GM19438 (cell line): ENCODE measurements around the gene CLIC2.
"Not testable (repeated sequence)": the region's sequence is repeated elsewhere in the genome, so short reads cannot be mapped to it uniquely, and the experiment has no call there.

Experiments used
- ATAC-seq: cut with Tn5 transposase; IDR thresholded peaks from one replicate; pipeline ENCODE4 v1.9.1; 2021; ENCODE audit warnings: low read depth; ENCODE audit not compliant: unreplicated experiment

The CLIC2 gene

DNA sequence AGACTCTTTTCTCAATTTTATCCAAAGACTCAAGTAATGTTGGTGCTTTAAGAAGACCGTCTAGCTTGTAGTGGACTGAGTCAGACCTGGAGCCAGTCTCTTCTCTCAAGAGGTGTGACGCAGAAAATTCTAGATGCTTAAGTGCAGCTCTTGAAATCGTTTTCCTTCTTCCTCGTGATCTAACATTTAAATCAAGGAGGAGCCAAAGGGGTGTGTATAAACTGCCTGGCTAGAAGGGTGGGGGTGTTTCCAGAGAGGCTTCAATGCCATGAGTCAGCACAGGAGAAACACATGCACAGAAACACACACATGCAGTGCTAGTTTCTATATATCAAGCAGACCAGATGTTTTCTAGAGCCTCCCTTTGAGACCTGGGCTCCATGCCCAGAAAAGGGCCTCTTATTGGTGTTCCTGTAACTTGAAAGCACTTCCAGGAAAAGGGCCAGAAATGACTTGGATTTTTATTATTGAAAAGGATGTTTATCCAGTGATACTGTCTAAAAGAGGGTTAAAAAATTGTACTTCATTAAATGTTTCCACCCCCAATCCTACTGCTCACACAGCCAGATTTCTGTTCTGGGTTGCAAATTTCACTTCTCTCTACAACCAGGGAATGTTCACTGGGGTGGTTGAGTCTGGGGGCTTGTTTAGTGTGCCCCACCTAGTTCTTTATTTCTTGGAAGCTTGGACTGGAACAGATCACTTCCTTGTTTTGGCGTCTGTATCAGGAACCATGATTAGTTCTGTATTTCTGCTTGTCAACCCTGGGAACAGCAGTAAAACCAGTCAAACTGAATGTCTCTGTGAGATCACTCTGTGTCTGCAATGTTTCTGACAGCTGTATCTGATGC, at the start of gene CLIC2:
Gene CLIC2 (minus strand): TSS at position 129 of the 851 bp plus-strand sequence. CDS start 187 bp downstream, outside the sequence.
- no peak for ATAC-seq

DNA sequence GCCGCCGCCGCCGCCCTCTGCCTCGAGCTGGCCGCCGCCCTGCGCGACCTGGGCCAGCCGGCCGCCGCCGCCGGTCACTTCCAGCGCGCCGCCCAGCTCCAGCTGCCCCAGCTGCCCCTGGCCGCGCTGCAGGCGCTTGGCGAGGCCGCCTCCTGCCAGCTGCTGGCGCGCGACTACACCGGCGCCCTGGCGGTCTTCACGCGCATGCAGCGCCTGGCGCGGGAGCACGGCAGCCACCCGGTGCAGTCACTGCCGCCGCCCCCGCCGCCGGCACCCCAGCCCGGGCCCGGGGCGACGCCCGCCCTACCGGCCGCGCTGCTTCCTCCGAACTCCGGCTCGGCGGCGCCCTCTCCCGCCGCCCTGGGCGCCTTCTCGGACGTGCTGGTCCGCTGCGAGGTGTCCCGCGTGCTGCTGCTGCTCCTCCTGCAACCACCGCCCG, 48.1 kb upstream of the CLIC2 start:
- ATAC-seq, result peak; percentile 50

DNA sequence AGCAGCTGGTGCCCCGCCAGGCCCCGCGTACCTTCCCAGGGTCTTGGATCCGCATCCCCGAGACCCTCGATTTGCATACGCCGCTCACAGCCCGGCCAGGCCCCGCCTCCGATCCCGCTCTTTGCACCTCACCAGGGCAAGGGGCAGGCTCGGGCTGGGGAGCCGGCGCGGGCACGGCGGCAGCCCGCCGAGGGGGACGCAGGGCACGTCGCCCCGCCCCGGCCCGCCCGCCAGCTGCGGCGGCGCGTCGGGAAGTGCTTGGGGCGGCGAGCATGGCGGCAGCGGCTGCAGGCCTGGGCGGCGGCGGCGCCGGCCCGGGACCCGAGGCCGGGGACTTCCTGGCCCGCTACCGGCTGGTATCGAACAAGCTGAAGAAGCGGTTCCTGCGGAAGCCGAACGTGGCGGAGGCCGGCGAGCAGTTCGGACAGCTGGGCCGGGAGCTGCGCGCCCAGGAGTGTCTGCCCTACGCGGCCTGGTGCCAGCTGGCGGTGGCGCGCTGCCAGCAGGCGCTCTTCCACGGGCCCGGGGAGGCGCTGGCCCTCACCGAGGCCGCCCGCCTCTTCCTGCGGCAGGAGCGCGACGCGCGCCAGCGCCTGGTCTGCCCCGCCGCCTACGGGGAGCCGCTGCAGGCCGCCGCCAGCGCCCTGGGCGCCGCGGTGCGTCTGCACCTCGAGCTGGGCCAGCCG, 47.6 kb upstream of the CLIC2 start, which contains the start of gene F8A2:
Gene F8A2 (plus strand): TSS at position 253 of the 686 bp plus-strand sequence. CDS start 20 bp downstream, at position 273.
- ATAC-seq, result peak; percentile 74

DNA sequence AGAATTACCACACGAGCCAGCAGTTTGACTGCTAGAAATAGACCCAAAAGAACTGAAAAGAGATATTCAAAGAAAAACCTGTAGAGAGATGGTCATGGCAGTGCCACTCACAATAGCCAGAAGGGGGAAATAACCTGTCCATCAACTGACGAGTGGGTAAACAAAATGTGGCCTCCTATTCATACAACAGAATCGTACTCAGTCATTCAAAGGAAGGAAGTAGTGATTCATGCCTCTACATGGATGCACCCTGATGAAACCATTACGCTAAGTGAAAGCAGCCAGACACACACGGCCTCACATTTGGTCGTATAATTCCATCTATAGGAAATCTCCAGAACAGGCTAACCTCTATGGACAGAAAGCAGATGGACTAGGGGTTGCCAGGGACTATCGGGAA, 45.4 kb upstream of the CLIC2 start:
- not testable (repeated sequence) for ATAC-seq

DNA sequence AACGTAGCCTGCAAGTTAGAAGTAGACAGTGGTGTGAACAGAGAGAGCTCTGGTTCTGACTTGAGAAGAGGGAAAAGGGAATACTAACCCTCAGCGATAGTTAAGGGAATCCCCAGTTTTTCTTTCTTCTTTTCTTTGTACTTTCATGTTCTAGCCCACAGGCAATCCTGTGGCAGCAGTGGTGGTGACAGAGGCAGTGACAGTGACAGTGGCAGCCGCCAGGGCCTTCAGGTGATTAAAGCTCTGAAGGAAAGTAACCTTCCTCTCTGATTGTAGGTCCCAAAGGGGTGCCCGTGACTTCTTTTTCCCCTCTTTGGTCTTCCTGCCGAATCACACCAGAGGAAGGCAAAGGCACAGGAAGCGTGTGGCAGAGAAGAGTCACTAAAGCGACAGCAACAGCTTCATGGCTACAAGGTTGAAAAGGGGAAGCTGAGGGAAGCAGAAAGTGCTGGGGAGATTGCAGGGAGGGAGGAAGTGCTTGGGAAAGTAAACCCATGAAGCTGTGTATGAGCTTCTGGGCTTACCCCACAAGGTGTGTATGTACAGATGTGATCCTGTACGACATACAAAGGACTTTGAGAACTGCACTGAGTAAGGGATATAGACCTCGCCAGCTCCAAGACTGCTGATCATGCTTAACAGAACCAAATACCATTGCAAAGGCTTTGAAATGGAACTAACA, 39.5 kb upstream of the CLIC2 start:
- ATAC-seq, result peak; percentile 63

DNA sequence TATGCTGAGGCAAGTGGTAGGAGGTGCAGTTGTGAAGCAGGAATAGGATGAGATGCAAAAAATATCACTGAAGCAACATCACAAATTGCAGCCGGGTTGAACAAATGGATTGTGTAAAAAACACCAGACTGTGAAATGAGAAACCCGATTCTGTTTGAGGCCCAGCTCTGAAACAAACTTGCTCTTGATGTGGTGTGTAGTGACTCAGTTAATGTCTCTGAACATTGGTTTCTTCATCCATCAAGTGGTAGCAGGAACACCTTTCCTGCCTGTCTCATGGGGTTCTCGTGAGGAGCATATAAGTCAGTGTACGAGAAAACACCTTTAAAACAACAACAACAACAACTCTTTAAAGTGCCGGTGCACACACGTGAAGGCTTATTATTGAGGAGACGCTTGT, 29.3 kb upstream of the CLIC2 start:
- ATAC-seq, result not testable (repeated sequence)

DNA sequence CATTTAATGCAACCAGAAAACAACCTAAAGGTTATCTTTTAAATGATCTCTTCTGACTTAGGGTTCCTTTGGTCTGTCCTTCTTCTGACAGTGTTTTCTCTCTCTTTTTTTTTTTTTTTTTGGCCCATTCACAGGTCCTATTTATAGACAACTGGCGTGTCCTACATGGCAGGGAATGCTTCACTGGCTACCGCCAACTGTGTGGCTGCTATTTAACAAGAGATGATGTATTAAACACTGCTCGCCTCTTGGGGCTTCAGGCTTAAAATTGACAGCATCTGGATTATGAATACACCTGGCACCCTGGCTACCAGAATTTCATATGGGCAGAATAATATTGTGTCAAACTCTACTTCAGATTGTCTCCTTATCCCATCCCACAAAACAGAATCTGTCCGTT, 15.0 kb upstream of the CLIC2 start:
- not testable (repeated sequence) for ATAC-seq

- ATAC-seq, result not testable (repeated sequence)
Observed at GRCh38 chrX:155345689-155346088, 11.3 kb upstream of the CLIC2 start.

DNA sequence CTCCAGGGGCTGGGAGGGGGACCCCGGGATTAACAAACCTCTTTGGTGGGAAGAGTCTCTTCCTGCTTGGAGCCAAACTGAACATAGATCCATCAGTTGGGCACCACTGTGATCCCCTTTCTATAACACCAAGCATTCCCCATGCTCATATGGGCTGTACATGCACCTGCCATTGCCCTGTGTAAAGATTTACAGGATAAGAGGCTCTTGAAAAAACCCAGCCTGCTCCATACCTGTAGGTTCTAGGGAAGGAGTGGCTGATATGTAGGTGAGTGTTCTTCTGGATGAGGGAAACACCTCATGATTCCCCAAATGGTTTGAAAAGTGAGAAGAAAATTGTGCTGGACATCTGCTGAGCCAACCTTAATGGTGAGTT, 911 bp upstream of the CLIC2 start:
- ATAC-seq, result not testable (repeated sequence)

DNA sequence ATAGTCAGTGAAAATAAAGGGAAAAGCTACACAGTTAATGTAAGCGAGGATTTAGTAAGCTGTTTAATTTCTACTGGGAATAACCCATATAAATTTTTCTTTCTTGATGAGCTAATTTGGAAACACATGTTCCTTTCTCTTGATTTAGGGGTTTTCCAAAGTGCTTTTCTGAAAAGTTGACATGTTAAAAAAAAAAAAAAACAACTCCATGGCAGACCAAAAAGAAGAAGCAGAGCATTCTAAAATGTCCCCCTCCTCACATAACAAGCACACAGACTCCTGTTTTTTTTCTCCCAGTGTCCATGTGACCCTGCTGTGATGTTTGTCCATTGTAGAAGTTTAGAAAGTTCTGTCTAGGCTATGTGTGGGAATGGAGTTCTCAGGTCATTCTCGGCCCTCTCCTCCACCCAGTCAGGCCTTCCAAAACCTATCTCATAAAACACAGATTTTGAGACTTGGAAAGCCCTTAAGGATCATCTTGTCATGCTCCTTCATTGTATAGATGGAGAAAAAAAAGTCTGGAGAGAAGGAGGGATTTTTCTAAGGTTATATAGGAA, 792 bp downstream of the CLIC2 start:
- ATAC-seq, result no peak

- ATAC-seq, result no peak
Observed at GRCh38 chrX:155330992-155331391, 3.4 kb downstream of the CLIC2 start.

DNA sequence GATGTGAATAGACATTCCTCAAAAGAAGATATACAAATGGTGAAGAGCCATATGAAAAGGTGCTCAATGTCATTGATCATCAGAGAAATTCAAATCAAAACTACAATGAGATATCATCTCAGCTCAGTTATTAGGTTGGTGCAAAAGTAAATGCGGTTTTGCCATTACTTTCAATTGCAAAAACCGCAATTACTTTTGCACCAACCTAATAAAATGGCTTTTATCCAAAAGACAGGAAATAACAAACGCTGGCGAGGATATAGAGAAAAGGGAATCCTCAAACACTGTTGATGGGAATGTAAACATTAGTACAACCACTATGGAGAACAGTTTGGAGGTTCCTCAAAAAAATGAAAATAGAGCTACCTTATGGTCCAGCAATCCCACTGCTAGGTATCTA, 5.1 kb downstream of the CLIC2 start:
- ATAC-seq, result no peak

- ATAC-seq, result no peak
Observed at GRCh38 chrX:155326610-155327009, 7.8 kb downstream of the CLIC2 start.

GRCh38 chrX:155314260-155314659, 20.2 kb downstream of the CLIC2 start:
- no peak for ATAC-seq

- no peak for ATAC-seq
Observed at GRCh38 chrX:155313766-155314165, 20.6 kb downstream of the CLIC2 start.

DNA sequence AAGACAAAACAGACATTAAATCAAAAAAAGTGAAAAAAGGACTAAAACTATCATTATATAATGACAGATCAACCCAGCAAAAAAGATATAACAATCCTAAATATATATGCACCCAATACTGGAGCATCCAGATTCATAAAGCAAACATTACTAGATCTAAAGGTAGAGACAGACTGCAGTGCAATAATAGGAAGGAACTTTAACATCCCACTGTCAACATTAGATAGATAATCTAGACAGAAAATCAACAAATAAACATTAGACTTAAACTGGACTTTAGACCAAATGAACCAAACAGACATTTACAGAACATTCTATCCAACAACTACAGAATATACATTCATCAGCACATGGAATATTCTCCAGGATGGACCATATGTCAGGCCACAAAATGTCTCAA, 40.6 kb downstream of the CLIC2 start:
- no peak for ATAC-seq

GRCh38 chrX:155279873-155280272, 54.5 kb downstream of the CLIC2 start:
- no peak for ATAC-seq

- no peak for ATAC-seq
Observed at GRCh38 chrX:155270969-155271368, 63.4 kb downstream of the CLIC2 start.

GRCh38 chrX:155267995-155268394, 66.4 kb downstream of the CLIC2 start:
- not testable (repeated sequence) for ATAC-seq

DNA sequence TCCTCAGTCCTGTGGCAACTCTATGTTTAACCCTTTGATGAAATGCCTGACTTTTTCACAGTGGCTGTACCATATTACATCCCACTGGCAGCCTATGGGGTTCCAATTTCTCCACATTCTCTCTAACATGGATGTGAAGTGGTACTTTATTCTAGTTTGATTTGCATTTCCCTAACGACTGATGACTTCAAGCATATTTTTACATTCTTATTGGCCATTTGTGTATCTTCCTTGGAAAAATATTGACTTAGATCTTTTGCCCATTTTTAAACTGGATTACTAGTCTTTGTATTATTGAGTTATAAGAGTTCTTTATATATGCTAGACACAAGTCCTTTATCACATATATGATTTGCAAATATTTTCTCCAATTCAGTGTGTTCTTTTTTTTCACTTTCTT, 68.0 kb downstream of the CLIC2 start:
- ATAC-seq, result no peak
